K562 (cell line): ENCODE data around the gene FGF22. TPM values are rescaled to one million over a fixed set of nuclear protein-coding genes. Genes with fewer than 3 reads are reported as not detected.
A peak's percentile ranks its signal among the peaks of the same experiment; 100 is the strongest.

Experiments used
- ATF1 ChIP-seq, 2 experiments: fragments of 450-650 bp in 1 of 2; IDR thresholded peaks; 2 replicates each; pipeline ENCODE4 v1.6.1; 2016; ENCODE audit warnings: missing compliant biosample characterization in 1 of 2, missing genetic modification characterization in 1 of 2
- CREM ChIP-seq: IDR thresholded peaks from 2 replicates; pipeline ENCODE4 v1.6.1; 2014; ENCODE audit warnings: antibody characterized with exemption, low read depth
- HDAC6 ChIP-seq: IDR thresholded peaks from 2 replicates; pipeline ENCODE4 v1.6.1; 2012; ENCODE audit warnings: low read depth, mild to moderate bottlenecking, control low read depth, inconsistent platforms, low read length, moderate library complexity
- MAFK ChIP-seq: IDR thresholded peaks from 2 replicates; pipeline ENCODE4 v1.6.1; 2011; ENCODE audit warnings: low read length, improper control_type of control experiment
- MYC ChIP-seq, 2 experiments: fragments of 250-450 bp in 1 of 2; sonication (Bioruptor Pico) in 1 of 2; IDR thresholded peaks; 2 replicates each; pipeline versions ENCODE4 v1.5.1 to v1.6.1; 2012 to 2021; ENCODE audit warnings: low read depth in 2 of 2, borderline replicate concordance in 1 of 2, improper control_type of control experiment in 1 of 2, low read length in 1 of 2, mild to moderate bottlenecking in 1 of 2, moderate library complexity in 1 of 2
- NR2C2 ChIP-seq, 2 experiments: fragments of 200-800 bp in 1 of 2; sonication (Bioruptor generic) in 1 of 2; sonication (generic) in 1 of 2; formaldehyde crosslinking in 1 of 2; IDR thresholded peaks; 2 replicates each; pipeline versions ENCODE4 v1.6.1 to v1.8.0; 2016 to 2022; ENCODE audit warnings: mild to moderate bottlenecking in 1 of 2, missing compliant biosample characterization in 1 of 2, missing genetic modification characterization in 1 of 2, missing genetic modification reagents in 1 of 2
- RBM25 ChIP-seq: fragments of 200-400 bp; formaldehyde crosslinking; IDR thresholded peaks from 2 replicates; pipeline ENCODE4 v1.6.1; 2018; ENCODE audit warnings: low read length, low read depth, moderate library complexity; ENCODE audit not compliant: severe bottlenecking
- SMC3 ChIP-seq: conservative IDR thresholded peaks from 2 replicates; pipeline ENCODE4 v1.6.1; 2011; ENCODE audit warnings: low read depth, low read length, improper control_type of control experiment; ENCODE audit not compliant: insufficient read depth
- SOX6 ChIP-seq: fragments of 450-650 bp; IDR thresholded peaks from 2 replicates; pipeline ENCODE4 v1.6.1; 2014; ENCODE audit warnings: mild to moderate bottlenecking
- SP1 ChIP-seq: sonication (generic); formaldehyde crosslinking; IDR thresholded peaks from 2 replicates; pipeline ENCODE4 v1.8.1; 2022; ENCODE audit warnings: mild to moderate bottlenecking, missing genetic modification reagents
- U2AF1 ChIP-seq: fragments of 200-400 bp; formaldehyde crosslinking; optimal IDR thresholded peaks from 2 replicates; pipeline ENCODE3; 2017; ENCODE audit warnings: mild to moderate bottlenecking, low read depth, low read length, moderate library complexity
- ZNF12 ChIP-seq: sonication (generic); formaldehyde crosslinking; IDR thresholded peaks from 2 replicates; pipeline ENCODE4 v1.4.0; 2020; ENCODE audit warnings: mild to moderate bottlenecking, missing genetic modification reagents
- ZNF133 ChIP-seq: fragments of 250-450 bp; sonication (Bioruptor Pico); IDR thresholded peaks from 2 replicates; pipeline ENCODE4 v1.4.0; 2020; ENCODE audit warnings: mild to moderate bottlenecking
- ZNF143 ChIP-seq: sonication (generic); formaldehyde crosslinking; IDR thresholded peaks from 2 replicates; pipeline ENCODE4 v1.9.0; 2022; ENCODE audit warnings: mild to moderate bottlenecking, missing genetic modification reagents
- ZNF146 ChIP-seq: IDR thresholded peaks from one replicate; pipeline ENCODE4 v1.6.1; 2018; ENCODE audit warnings: missing compliant biosample characterization; ENCODE audit not compliant: unreplicated experiment
- ZNF280A ChIP-seq: fragments of 450-650 bp; IDR thresholded peaks from 2 replicates; pipeline ENCODE4 v1.6.1; 2018; ENCODE audit warnings: mild to moderate bottlenecking, low read depth; ENCODE audit not compliant: partially characterized antibody
- ZNF57 ChIP-seq: fragments of 450-650 bp; formaldehyde crosslinking; IDR thresholded peaks from 2 replicates; pipeline ENCODE4 v1.4.0; 2020; ENCODE audit warnings: mild to moderate bottlenecking, moderate library complexity
- ZNF717 ChIP-seq: fragments of 250-450 bp; sonication (Bioruptor Pico); IDR thresholded peaks from 2 replicates; pipeline ENCODE4 v1.5.0; 2021
- ZNF75A ChIP-seq: fragments of 450-650 bp; formaldehyde crosslinking; IDR thresholded peaks from 2 replicates; pipeline ENCODE4 v1.4.0; 2020; ENCODE audit warnings: mild to moderate bottlenecking
- ZNF76 ChIP-seq: fragments of 250-450 bp; sonication (Bioruptor Pico); IDR thresholded peaks from 2 replicates; pipeline ENCODE4 v1.4.0; 2020; ENCODE audit warnings: mild to moderate bottlenecking, moderate library complexity, borderline replicate concordance
- polyA plus RNA-seq, 8 experiments: library from polyadenylated mRNA; depleted of rRNA in 4 of 8; stranded (reverse) in 5 of 8; unstranded in 3 of 8; fragments of >200 nt; fragmentation: Nextera tagmentation in 2 of 8; fragmentation: Illumina TruSeq in 1 of 8; extraction: Ambion mirVana in 2 of 8; extraction: Trizol in 1 of 8; gene quantifications; 2 replicates each; pipeline versions ENCODE4 v1.2.1 to v1.2.3, GENCODE V29; 2011 to 2014; ENCODE audit warnings: inconsistent platforms in 1 of 8, missing spikeins in 1 of 8
- total RNA-seq, 7 experiments: library from RNA; depleted of rRNA in 6 of 7; stranded (reverse); fragments of >200 nt in 6 of 7; fragmentation: Illumina TruSeq in 2 of 7; extraction: Trizol in 2 of 7; gene quantifications; 2 replicates each; pipeline versions ENCODE4 v1.2.1 to v1.2.3, GENCODE V29; 2011 to 2021; ENCODE audit warnings: low replicate concordance in 1 of 7
- TF ChIP-seq, protein P1 (sequence below): conservative IDR thresholded peaks from 2 replicates; pipeline ENCODE4 v1.6.1; 2011; ENCODE audit warnings: low read depth, mild to moderate bottlenecking, low read length; ENCODE audit not compliant: control insufficient read depth
- TF ChIP-seq, protein P2 (sequence below): fragments of 250-450 bp; sonication (Bioruptor Pico); IDR thresholded peaks from 2 replicates; pipeline ENCODE4 v1.5.0; 2020; ENCODE audit warnings: mild to moderate bottlenecking, borderline replicate concordance

FGF22 gene
- total and polyA plus RNA-seq, 9 of the 15 experiments (the other 6 are each of a cell fraction or from before 2014, with no cell fraction given), result 0.14 to 2.2 (median 0.86) TPM; not detected in 4

DNA sequence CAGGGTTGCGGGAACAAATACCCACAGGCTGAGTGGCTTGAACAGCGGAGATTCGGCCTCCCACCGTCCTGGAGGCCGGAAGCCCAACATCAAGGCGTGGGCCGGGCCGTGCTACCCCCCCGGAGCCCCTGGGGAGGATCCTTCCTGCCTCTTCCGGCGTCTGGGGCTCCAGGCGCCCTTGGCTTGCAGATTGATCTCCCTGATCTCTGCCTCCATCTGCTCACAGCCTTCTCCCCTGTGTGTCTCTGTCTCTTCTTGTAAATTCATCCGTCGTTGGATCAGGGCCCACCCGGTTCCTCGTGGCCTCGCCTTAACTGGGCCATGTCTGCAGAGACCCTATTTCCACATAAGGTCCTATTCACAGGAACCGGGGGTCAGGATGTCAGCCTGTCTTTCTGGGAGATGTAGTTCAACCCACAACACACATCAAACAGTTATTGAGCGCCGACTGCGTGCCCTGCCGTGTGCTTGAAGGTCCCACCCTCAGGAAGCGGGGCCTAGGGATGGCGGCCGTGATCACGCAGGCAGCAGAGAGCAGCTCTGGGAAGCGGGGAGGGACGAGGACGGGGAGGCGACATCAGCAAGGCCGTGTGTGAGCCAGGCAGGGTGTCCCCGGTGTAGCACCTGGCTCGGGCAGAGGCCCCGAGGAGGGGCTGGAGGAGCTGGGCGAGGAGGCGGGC lies 28.7 kb upstream of the FGF22 start (continued):
- no peak for TF ChIP-seq SP1 (CRISPR knock-in tag)
- TF ChIP-seq ZNF717 (CRISPR knock-in tag), result no peak
- TF ChIP-seq CREM, result peak; percentile 40
- TF ChIP-seq RBM25, result no peak
- TF ChIP-seq ZNF133, result no peak
- TF ChIP-seq, protein P1, sequence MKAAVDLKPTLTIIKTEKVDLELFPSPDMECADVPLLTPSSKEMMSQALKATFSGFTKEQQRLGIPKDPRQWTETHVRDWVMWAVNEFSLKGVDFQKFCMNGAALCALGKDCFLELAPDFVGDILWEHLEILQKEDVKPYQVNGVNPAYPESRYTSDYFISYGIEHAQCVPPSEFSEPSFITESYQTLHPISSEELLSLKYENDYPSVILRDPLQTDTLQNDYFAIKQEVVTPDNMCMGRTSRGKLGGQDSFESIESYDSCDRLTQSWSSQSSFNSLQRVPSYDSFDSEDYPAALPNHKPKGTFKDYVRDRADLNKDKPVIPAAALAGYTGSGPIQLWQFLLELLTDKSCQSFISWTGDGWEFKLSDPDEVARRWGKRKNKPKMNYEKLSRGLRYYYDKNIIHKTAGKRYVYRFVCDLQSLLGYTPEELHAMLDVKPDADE, result no peak; the same call in 1 of the 2 replicates
- no peak for TF ChIP-seq ATF1 (CRISPR knock-in tag; IDR thresholded peaks at IDR 0.05)
- TF ChIP-seq ATF1 (tag; IDR thresholded peaks at IDR 0.05), result 0 out of 2 replicates have a peak, but pooled peaks have one; percentile 17
- TF ChIP-seq ZNF76 (CRISPR knock-in tag), result no peak
- no peak; the same call in 1 of the 2 replicates for TF ChIP-seq MYC (IDR thresholded peaks at IDR 0.05; ENCODE audit: low read depth, low read length)
- 0 out of 2 replicates have a peak, but pooled peaks have one; percentile 15 for TF ChIP-seq MYC (CRISPR knock-in tag; IDR thresholded peaks at IDR 0.05; ENCODE audit: borderline replicate concordance, low read depth)
- TF ChIP-seq, protein P2, sequence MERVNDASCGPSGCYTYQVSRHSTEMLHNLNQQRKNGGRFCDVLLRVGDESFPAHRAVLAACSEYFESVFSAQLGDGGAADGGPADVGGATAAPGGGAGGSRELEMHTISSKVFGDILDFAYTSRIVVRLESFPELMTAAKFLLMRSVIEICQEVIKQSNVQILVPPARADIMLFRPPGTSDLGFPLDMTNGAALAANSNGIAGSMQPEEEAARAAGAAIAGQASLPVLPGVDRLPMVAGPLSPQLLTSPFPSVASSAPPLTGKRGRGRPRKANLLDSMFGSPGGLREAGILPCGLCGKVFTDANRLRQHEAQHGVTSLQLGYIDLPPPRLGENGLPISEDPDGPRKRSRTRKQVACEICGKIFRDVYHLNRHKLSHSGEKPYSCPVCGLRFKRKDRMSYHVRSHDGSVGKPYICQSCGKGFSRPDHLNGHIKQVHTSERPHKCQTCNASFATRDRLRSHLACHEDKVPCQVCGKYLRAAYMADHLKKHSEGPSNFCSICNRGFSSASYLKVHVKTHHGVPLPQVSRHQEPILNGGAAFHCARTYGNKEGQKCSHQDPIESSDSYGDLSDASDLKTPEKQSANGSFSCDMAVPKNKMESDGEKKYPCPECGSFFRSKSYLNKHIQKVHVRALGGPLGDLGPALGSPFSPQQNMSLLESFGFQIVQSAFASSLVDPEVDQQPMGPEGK (CRISPR knock-in tag), result no peak
- TF ChIP-seq SMC3, result no peak
- TF ChIP-seq ZNF12 (CRISPR knock-in tag), result no peak
- no peak for TF ChIP-seq MAFK
- TF ChIP-seq NR2C2 (CRISPR knock-in tag; IDR thresholded peaks at IDR 0.05), result no peak
- TF ChIP-seq NR2C2 (tag; IDR thresholded peaks at IDR 0.05), result peak; percentile 78
- no peak for TF ChIP-seq HDAC6
- no peak for TF ChIP-seq ZNF280A
- peak; percentile 53; the same call in 1 of the 2 replicates for TF ChIP-seq ZNF143
- no peak for TF ChIP-seq U2AF1
- no peak for TF ChIP-seq ZNF57
- TF ChIP-seq ZNF75A (CRISPR knock-in tag), result no peak
- TF ChIP-seq SOX6, result 0 out of 2 replicates have a peak, but pooled peaks have one; percentile 15
- no peak for TF ChIP-seq ZNF146 (CRISPR knock-in tag)
